Measurements from ENCODE around the gene SLC39A11. TPM values are rescaled to one million over a fixed set of nuclear protein-coding genes. Genes with fewer than 3 reads are reported as not detected.

The SLC39A11 gene
- total RNA-seq, 1 donor from 2014 or later: 21.5 TPM

DNA sequence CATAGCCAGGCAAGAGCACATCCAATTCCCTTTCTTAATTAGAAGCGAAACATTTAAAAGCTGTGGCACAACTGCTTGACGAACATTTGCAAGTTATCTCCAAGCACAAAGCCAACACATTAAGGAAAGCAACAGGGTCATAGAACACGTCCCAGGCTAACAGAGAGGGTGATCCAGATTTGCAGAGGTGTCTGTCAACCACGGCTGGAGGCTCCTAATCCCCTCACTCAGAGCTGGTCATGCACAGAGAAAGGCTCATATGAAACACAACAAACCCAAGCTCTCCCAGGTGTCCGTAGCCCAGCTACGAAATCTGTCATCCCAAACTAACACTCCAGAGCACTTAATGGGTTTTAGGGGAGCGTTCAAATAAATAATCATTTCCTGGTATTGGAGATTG lies 276.1 kb downstream of the SLC39A11 start:
- Histone ChIP-seq H3K79me2 (ENCODE audit: insufficient read depth, low read length) (no peaks in the 10 kb centered on the region), H2AFZ (ENCODE audit: low read depth, low read length) (no peak overlapping the region), H3K36me3 (ENCODE audit: insufficient read depth, low read length) (no peaks in the 10 kb centered on the region), H4K20me1 (ENCODE audit: insufficient read depth, low read length) (no peaks in the 10 kb centered on the region), H3K9ac (ENCODE audit: low read length) (no peak overlapping the region), H3K4me3 (ENCODE audit: insufficient read depth, low read depth, low read length) (no peak overlapping the region), H3K4me2 (ENCODE audit: low read length) (no peak overlapping the region), H3K9me3 (ENCODE audit: insufficient read depth, low read depth, low read length) (no peaks in the 10 kb centered on the region), H3K4me1 (ENCODE audit: insufficient read depth, low read length) (peaks cover 3% of the 10 kb centered on the region), H3K27me3 (ENCODE audit: insufficient read depth, low read length) (no peaks in the 10 kb centered on the region), H3K27ac (ENCODE audit: low read depth, low read length) (no peak overlapping the region)
- Mint-ChIP-seq H3K4me3 (ENCODE audit: unreplicated experiment) (no peak overlapping the region), H3K36me3 (ENCODE audit: low read depth, unreplicated experiment) (peaks cover 28% of the 10 kb centered on the region), H3K27ac (ENCODE audit: unreplicated experiment) (no peak overlapping the region), H3K9me3 (ENCODE audit: unreplicated experiment) (peaks cover 3% of the 10 kb centered on the region), H3K4me1 (ENCODE audit: low read depth, unreplicated experiment) (no peaks in the 10 kb centered on the region), H3K27me3 (ENCODE audit: low read depth, unreplicated experiment) (no peaks in the 10 kb centered on the region)
- FAIRE-seq (no peak), DNase-seq (ENCODE audit: low read depth) (no peak)
- TF ChIP-seq EZH2 (IDR thresholded peaks at IDR 0.05; ENCODE audit: insufficient read depth, low read length): no peak
- TF ChIP-seq, protein P1, sequence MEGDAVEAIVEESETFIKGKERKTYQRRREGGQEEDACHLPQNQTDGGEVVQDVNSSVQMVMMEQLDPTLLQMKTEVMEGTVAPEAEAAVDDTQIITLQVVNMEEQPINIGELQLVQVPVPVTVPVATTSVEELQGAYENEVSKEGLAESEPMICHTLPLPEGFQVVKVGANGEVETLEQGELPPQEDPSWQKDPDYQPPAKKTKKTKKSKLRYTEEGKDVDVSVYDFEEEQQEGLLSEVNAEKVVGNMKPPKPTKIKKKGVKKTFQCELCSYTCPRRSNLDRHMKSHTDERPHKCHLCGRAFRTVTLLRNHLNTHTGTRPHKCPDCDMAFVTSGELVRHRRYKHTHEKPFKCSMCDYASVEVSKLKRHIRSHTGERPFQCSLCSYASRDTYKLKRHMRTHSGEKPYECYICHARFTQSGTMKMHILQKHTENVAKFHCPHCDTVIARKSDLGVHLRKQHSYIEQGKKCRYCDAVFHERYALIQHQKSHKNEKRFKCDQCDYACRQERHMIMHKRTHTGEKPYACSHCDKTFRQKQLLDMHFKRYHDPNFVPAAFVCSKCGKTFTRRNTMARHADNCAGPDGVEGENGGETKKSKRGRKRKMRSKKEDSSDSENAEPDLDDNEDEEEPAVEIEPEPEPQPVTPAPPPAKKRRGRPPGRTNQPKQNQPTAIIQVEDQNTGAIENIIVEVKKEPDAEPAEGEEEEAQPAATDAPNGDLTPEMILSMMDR (IDR thresholded peaks at IDR 0.05; ENCODE audit: insufficient read depth, low read depth, low read length): no peak

GRCh38 chr17:72813481-72813880 lies 279.0 kb downstream of the SLC39A11 start:
- no peaks in the 10 kb centered on the region for H3K4me1 Mint-ChIP-seq (ENCODE audit: low read depth, unreplicated experiment)
- H3K4me3 ChIP-seq (ENCODE audit: insufficient read depth, low read depth, low read length): no peak overlapping the region
- TF ChIP-seq, protein P1 (IDR thresholded peaks at IDR 0.05; ENCODE audit: insufficient read depth, low read depth, low read length): no peak
- TF ChIP-seq EZH2 (IDR thresholded peaks at IDR 0.05; ENCODE audit: insufficient read depth, low read length): no peak
- no peaks in the 10 kb centered on the region for H4K20me1 ChIP-seq (ENCODE audit: insufficient read depth, low read length)
- H3K4me1 ChIP-seq (ENCODE audit: insufficient read depth, low read length): peaks cover 3% of the 10 kb centered on the region
- no peak overlapping the region for H3K27ac Mint-ChIP-seq (ENCODE audit: unreplicated experiment)
- H3K36me3 Mint-ChIP-seq (ENCODE audit: low read depth, unreplicated experiment): peaks cover 30% of the 10 kb centered on the region
- FAIRE-seq (no peak), DNase-seq (ENCODE audit: low read depth) (no peak)
- no peaks in the 10 kb centered on the region for H3K36me3 ChIP-seq (ENCODE audit: insufficient read depth, low read length)
- H3K9me3 Mint-ChIP-seq (ENCODE audit: unreplicated experiment): peaks cover 12% of the 10 kb centered on the region
- H3K9me3 ChIP-seq (ENCODE audit: insufficient read depth, low read depth, low read length): no peaks in the 10 kb centered on the region
- H3K27me3 Mint-ChIP-seq (ENCODE audit: low read depth, unreplicated experiment): no peaks in the 10 kb centered on the region
- H2AFZ ChIP-seq (ENCODE audit: low read depth, low read length): no peak overlapping the region
- no peak overlapping the region for H3K4me3 Mint-ChIP-seq (ENCODE audit: unreplicated experiment)
- H3K27ac ChIP-seq (ENCODE audit: low read depth, low read length): no peak overlapping the region
- H3K79me2 ChIP-seq (ENCODE audit: insufficient read depth, low read length): no peaks in the 10 kb centered on the region
- H3K4me2 ChIP-seq (ENCODE audit: low read length): no peak overlapping the region
- H3K27me3 ChIP-seq (ENCODE audit: insufficient read depth, low read length): no peaks in the 10 kb centered on the region
- no peak overlapping the region for H3K9ac ChIP-seq (ENCODE audit: low read length)

- no peak overlapping the region for H3K4me3 Mint-ChIP-seq (ENCODE audit: unreplicated experiment)
- Histone ChIP-seq H3K36me3 (ENCODE audit: insufficient read depth, low read length) (no peaks in the 10 kb centered on the region), H3K27me3 (ENCODE audit: insufficient read depth, low read length) (no peaks in the 10 kb centered on the region), H3K4me1 (ENCODE audit: insufficient read depth, low read length) (peaks cover 3% of the 10 kb centered on the region), H3K9ac (ENCODE audit: low read length) (no peak overlapping the region), H2AFZ (ENCODE audit: low read depth, low read length) (no peak overlapping the region), H3K27ac (ENCODE audit: low read depth, low read length) (no peak overlapping the region), H3K4me2 (ENCODE audit: low read length) (no peak overlapping the region), H3K9me3 (ENCODE audit: insufficient read depth, low read depth, low read length) (no peaks in the 10 kb centered on the region), H3K79me2 (ENCODE audit: insufficient read depth, low read length) (no peaks in the 10 kb centered on the region), H4K20me1 (ENCODE audit: insufficient read depth, low read length) (no peaks in the 10 kb centered on the region), H3K4me3 (ENCODE audit: insufficient read depth, low read depth, low read length) (no peak overlapping the region)
- DNase-seq (ENCODE audit: low read depth) (peak; percentile 65), FAIRE-seq (no peak)
- peaks cover 28% of the 10 kb centered on the region for H3K36me3 Mint-ChIP-seq (ENCODE audit: low read depth, unreplicated experiment)
- no peaks in the 10 kb centered on the region for H3K27me3 Mint-ChIP-seq (ENCODE audit: low read depth, unreplicated experiment)
- peaks cover 12% of the 10 kb centered on the region for H3K9me3 Mint-ChIP-seq (ENCODE audit: unreplicated experiment)
- no peaks in the 10 kb centered on the region for H3K4me1 Mint-ChIP-seq (ENCODE audit: low read depth, unreplicated experiment)
- TF ChIP-seq, protein P1 (IDR thresholded peaks at IDR 0.05; ENCODE audit: insufficient read depth, low read depth, low read length): no peak
- TF ChIP-seq EZH2 (IDR thresholded peaks at IDR 0.05; ENCODE audit: insufficient read depth, low read length): no peak
- no peak overlapping the region for H3K27ac Mint-ChIP-seq (ENCODE audit: unreplicated experiment)
Observed at GRCh38 chr17:72812823-72813222, 279.7 kb downstream of the SLC39A11 start.

Measured in astrocyte (in vitro differentiated cells and primary cell).